Measurements from ENCODE around the gene LYL1. TPM values are rescaled to one million over a fixed set of nuclear protein-coding genes. Genes with fewer than 3 reads are reported as not detected.

Gene LYL1
- total and polyA plus RNA-seq, 2 of the 13 experiments (the other 11 are each of a cell fraction or from before 2014, with no cell fraction given), result 0.75 to 0.92 TPM

GRCh38 chr19:13150187-13150930, 47.7 kb upstream of the LYL1 start, which contains the start of the genes IER2 and STX10 (continued):
- TF ChIP-seq ZNF256 (CRISPR knock-in tag; conservative IDR thresholded peaks at IDR 0.05) (no peak; the same call in 1 of the 2 replicates), ATRX (CRISPR knock-in tag; IDR thresholded peaks at IDR 0.05; ENCODE audit: borderline replicate concordance) (no peak), TGIF2 (CRISPR knock-in tag; IDR thresholded peaks at IDR 0.05) (peak; percentile 41; the same call in 1 of the 2 replicates), SKIL (CRISPR knock-in tag; IDR thresholded peaks at IDR 0.05; ENCODE audit: borderline replicate concordance) (peak; percentile 91), FOSL2 (CRISPR knock-in tag; IDR thresholded peaks at IDR 0.05) (peak; percentile 48), TIGD3 (CRISPR knock-in tag; IDR thresholded peaks at IDR 0.05; ENCODE audit: borderline replicate concordance) (no peak), ZBTB37 (CRISPR knock-in tag; IDR thresholded peaks at IDR 0.05) (no peak), ZFP36L1 (CRISPR knock-in tag; IDR thresholded peaks at IDR 0.05) (0 out of 2 replicates have a peak, but pooled peaks have one; percentile 65), HIVEP1 (CRISPR knock-in tag; IDR thresholded peaks at IDR 0.05) (peak; percentile 62), CREB1 (IDR thresholded peaks at IDR 0.05) (peak; percentile 60; the same call in 1 of the 2 replicates), CREB1 (CRISPR knock-in tag; IDR thresholded peaks at IDR 0.05) (peak; percentile 78), TFAP4 (IDR thresholded peaks at IDR 0.05; ENCODE audit: borderline replicate concordance, low read depth) (peak; percentile 35; the same call in 1 of the 2 replicates), ZNF282 (IDR thresholded peaks at IDR 0.05; ENCODE audit: partially characterized antibody) (no peak), MTERF4 (CRISPR knock-in tag; IDR thresholded peaks at IDR 0.05) (peak; percentile 80; the same call in 1 of the 2 replicates), ZBTB10 (CRISPR knock-in tag; IDR thresholded peaks at IDR 0.05; ENCODE audit: borderline replicate concordance) (peak; percentile 24; the same call in 1 of the 2 replicates), PLRG1 (conservative IDR thresholded peaks at IDR 0.05) (no peak), ZNF230 (CRISPR knock-in tag; IDR thresholded peaks at IDR 0.05) (no peak), CENPBD1 (CRISPR knock-in tag; IDR thresholded peaks at IDR 0.05; ENCODE audit: borderline replicate concordance, low read depth) (no peak), ZNF777 (CRISPR knock-in tag; IDR thresholded peaks at IDR 0.05) (peak; percentile 94)
